Endometrium (tissue), 2 donors: ENCODE results near the gene CALML3.

Source experiments
- FAIRE-seq: peaks from 2 replicates; lab custom pipeline; 2012; peaks lifted over from hg19 to GRCh38; lab: Jason Lieb, UNC
- donor health status: control.
- donor health status: control.

Gene CALML3

DNA sequence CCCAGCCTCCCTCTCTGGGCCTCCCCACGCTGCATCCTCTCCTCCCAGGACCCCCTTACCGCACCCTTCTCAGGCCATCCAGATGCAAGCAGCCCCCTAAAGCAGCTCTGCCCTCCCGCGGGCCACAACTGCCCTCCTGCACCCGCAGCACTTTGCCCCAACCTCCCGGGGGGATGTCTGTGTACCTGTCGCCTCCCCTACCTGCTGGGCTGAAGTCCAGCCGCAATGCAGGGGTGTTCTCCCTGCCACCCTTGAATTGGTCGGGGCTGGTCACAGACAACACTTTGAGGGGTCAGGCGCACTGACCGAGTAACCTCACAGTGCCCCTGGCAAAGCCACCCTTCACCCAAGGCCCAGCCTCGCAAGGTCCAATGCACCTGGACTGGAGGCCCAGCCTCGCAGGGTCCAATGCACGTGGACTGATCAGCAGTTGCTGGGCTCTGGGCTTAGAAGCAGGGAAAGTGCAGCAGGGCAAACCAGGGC, 17.1 kb upstream of the CALML3 start:
- FAIRE-seq = no peak

DNA sequence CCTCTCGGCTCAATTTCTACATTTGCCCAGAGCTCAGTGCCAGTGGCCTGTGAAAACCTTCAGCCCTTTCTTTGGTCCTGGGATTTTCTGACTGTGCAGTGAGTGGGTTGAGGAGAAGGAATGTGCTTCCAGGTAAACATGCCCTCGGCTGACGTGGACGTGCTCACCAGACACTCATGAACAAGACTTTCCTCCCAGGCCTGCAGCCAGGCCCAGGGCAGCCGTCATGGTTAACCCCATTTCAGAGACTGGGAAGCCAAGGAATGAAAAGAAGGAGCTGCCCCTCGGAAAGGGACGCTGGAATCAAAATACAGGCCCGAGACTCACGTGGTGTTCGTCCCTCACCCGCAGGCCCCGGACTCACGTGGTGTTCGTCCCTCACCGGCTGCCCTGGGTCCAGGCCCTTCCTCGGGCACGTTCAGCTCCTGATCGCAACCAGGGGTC, 16.6 kb upstream of the CALML3 start:
- no peak for FAIRE-seq

DNA sequence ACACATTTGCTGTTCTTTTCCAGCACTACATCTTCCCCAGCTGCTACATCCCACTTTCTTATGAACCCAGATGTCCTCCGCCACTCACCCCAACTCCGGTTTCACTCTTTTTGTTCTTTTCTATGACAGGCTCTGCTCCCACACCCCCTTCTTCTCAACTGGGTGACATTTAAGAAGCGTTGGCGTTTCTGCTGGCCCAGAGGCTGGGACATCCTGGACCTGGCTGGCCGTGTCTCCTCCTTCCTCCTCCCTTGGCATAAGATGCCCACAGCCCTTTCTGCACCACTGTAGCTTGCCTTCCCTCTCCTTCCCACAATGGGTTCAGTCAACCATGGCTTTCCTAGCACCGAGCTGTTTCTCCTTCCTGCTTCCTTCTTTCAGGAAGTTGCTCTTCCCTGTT, 16.0 kb upstream of the CALML3 start:
- no peak for FAIRE-seq

DNA sequence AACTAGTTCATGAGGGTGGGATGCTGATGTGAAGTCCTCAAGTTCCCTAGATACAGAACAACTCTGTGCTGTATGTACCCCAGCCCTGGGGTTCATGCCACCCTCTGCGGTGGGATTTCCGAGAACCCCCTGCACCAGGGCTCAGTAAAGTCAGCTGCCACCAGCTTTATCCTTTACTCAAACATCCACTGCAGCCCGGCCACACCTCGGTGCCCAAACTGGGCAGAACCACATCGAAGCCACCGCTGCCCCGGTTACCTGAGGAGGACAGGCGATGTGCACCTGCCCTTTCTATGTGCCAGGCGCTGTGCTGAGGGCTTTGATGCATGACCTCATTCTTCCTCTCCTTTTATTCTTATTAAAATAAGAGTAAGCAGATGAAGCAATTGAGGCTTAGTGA, 15.5 kb upstream of the CALML3 start:
- no peak for FAIRE-seq

DNA sequence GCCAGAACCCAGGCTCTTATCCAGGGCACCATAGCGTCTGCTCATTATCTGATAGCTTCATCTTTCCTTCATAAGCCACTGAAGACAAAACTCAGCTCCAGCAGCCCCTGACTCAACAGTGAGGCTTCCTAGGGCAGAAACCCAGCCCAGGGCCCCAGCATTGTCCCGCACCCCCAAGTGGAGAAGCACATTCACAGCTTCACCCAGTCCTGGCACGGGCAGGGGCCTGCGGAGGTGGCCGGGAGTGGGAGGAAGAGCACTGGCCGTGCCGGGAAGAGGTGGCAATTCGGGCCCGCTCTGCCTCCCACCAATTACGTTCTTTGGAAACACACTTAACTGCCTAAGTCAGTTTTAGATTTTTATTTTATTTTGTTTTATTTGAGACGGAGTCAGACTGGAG, 15.1 kb upstream of the CALML3 start:
- no peak for FAIRE-seq

DNA sequence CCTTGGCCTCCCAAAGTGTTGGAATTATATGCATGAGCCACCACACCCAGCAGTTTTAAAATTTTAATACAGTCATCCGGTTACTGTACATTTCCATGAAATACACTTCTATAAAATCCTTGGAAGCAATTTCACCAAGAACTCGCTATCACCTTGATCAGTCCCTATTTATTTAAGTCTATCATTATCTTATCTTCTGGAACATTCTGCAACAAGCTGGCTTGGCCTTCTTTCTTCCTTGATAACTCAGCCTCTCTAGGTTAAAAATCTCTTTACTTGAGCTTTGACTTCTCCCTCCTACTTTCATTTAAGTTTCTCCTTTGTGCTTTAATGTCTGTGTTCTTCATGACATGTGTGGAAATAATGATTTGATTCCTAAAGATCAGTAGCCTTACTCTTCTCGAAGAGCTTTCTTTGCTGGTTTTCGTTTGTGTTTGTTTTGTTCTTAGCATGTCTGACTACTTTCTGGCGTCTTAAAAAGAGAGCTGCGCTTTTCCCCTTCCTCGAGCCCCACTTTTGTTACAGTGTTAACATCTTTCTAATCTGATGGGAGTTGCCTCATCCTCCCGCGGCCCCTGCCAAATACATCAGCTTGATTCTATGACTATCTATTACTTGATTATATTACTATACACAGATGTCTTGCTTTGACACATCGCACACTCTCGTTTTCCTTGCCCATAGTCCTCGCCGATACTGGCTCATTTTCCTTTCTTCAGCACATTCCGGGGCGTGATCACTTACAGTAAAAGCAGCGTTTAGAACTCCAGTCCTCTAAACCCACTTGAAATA, 14.3 kb upstream of the CALML3 start:
- FAIRE-seq = no peak

DNA sequence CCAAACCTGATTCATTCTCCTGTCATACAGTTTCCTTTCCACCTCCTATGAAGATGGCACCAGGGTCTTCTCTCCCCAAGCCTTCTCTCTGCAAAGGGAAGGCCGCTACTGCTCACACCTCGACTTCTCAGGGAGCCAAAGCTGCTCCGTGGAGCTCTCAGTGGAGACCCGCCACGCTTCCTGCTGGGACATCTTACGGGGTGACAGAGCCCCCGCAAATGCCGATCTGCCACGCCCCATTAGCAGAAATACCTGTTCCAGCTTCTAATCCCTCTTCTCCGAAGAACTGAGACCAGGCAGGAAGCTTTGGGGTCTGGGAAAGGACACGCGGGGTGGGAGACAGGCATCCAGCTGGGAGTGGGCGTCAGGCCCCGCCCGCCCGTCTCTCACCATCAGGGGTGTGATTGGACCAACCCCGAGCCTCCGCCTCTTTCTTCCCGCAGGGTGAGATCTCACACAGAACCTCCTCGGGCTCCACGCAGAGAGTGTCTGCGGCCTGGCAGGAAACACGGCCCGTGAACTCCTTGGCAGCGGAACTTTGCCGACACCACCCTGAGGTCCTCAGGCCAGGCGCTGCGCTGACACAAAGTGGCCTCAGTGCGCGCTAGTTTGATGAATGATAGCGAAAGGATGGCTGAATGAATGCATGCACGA, 13.4 kb upstream of the CALML3 start:
- no peak for FAIRE-seq

DNA sequence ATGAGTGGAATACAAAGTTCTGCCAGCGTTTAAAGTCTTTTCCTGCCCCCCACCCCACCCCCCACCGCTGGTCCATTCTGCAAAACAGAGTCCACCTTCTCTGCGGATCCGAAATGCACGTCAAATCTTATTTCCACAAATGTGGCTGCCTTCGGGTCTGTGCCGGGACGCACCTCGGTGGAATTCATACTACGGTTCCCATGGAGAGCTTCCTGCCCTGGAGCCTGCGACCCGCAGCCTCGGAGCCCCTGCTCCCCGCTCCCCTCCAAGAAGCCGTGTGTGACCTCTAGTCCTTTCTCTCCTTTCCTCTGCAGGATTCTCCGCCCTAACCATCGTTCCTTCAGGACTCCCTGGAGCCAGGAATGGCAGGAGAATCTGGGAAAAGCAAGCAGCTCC, 12.9 kb upstream of the CALML3 start:
- no peak for FAIRE-seq

DNA sequence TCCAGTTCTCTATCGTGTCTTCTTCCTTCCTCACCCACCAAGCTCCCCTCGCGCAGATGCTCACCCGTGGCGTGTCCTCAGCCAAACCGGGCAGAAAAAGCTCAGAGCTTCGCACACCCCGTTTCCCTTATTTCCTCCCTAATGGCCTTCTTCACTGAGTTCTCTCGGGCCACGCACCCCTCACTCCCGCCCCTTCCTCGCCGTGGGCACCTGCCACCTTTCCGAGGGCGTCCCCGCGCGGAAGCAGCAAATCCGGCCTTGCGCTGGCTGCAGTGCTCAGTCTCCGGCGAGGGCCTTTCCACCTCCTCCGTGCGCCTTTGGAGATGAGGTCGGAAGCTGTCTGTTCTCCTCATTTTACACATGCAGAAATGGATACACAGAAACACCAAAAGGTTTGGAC, 12.4 kb upstream of the CALML3 start:
- no peak for FAIRE-seq

DNA sequence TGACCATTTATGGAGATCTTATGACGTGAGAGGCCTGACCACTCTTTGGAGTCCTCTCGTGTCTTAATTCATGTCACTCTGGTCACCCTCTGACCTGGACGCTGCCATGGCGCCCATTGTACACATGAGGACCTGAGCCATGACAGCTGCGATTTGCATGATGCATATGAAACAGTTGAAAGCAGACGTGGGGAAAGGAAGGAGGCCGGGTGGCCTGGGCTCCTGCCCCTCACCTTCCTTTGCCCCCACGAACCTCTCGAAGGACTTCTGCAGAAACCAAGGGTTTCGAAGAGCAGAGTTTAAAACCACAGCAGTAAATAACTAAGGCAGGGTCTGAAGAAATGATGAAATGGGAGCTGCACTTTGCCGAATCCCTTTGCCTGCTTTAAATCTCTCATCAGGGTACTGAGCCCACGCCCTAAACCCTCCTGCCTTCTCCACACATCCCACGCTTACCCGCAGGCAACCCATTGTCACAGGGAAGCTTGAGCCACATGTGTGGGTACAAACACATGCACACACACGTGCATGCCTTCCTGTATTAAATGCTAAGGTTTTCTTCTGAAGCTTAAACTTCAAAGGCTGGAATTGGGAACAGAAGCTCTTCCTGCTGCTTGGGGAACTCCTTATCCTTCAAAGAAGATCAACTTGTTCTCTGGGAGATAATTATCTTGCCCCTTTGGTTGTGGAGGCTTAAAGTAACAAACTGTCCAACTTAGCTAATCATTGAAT, 11.7 kb upstream of the CALML3 start:
- no peak for FAIRE-seq

DNA sequence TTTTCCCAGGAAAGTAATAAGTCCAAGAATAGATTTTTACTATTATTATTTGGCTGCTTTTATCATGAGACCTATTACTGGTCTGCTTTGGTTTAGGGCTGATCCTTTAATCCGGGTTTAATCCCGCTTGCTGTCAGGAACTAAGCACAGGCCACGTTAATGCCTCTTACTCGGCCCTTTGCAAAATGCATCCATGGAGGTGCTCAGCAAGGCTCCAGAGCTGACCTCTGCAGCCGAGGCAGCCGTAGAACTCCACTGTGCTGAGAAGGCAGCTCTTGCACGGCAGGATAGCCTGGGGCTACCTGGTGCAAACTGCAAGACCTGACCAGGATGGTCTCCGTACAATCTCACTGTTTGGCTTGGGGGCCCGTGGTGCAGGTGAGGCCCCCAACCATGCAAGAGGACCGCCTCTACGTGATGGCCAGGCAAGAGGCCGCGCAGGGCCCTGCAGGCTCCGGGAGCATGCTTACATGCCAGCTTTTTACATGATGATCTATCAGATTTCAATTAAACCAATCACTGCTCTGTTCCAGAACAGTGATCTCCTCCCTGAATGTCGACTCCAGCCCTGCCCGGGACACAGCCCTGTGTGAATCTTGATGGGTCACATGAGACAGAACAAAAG, 10.4 kb upstream of the CALML3 start:
- no peak for FAIRE-seq

DNA sequence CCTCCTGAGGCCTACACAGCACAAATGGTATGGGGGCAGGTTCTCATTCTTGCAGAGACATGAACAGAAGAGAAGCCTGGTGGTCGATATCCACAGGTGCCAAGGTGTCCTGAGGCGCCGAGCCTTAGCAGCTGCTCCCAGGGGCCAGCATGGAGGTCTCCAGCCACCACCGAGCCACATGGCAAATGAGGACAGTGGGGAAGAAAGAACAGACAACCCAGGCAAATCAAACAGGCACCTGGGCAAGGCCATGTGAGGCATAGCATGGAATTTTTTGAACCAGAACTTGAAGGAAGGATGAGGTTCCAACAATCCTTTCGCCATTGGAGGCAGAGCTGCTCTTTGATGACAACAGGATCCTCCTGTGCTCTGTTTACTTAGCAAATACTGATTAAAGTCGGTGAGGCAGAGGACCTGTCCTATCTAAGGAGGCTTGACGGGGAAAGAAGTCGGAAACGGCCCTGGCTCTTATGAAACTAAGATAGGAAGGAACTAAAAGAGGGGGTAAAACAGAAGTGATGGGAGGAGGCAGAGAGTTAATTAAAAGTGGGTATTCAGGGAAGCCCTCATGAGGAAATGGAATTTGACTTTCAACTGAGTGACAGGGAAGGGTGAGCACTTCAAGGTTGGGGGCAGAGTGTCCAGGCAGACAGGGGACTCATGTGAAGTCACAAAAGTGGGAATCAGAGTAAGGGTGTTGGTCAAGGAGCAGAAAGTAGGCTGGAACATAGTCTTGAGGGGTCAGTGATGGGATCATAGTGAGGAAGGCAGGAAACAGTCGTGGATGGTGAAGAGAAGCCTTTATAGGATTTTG, 8.6 kb upstream of the CALML3 start:
- FAIRE-seq = no peak

DNA sequence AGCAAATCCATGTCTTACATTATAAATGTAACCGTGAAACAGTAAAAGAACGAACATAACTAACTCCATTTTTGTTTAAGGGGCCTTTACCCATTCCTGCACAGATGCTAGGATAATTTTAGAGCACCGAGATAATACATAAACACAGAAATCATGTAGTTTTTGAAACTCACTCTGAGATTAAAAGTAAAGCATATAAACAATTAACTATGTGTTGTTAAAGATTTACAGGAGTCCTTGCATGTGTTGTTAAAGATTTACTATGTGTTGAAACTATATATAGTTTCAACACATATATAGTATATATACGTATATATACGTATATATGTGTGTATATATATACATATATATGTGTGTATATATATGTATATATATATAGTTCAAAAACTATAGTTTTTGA, 7.2 kb upstream of the CALML3 start:
- FAIRE-seq = no peak

DNA sequence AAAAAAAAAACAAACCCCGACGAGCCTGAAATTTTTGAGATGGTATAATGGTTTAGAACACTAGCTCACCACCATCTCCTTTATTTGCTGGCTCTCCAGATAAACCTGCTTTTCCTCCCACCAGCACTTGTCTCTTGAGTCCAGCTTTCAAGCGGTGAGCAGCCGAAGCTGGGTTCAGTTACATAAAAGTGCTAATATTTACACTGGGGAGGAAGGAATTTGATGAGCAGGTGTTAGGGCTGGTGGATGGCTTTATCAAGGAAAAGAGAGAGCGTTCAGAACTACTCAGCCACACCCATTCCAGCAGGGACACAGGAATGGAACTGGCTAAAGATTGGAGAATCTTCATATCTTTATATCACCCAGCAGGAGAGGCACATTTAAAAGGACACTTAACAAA, 6.6 kb upstream of the CALML3 start:
- FAIRE-seq = no peak

DNA sequence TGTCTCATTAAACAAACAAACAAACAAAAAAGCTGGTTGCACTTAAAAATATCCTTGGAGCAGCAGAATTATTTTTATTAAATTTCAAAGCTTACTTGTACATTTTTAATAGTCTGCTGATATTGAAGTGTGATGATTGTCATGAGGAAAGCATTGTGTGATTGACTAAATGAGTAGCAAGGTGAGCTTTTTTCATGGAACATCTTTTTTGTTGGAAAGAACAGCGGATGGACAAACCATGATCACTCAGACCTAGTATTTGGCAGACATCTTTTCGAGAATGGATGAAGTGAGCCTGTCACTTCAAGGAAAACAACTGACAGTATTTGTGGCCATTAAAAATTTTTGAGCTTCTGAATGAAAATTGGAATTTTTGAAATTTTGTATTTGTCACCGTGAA, 5.7 kb upstream of the CALML3 start:
- FAIRE-seq = no peak

DNA sequence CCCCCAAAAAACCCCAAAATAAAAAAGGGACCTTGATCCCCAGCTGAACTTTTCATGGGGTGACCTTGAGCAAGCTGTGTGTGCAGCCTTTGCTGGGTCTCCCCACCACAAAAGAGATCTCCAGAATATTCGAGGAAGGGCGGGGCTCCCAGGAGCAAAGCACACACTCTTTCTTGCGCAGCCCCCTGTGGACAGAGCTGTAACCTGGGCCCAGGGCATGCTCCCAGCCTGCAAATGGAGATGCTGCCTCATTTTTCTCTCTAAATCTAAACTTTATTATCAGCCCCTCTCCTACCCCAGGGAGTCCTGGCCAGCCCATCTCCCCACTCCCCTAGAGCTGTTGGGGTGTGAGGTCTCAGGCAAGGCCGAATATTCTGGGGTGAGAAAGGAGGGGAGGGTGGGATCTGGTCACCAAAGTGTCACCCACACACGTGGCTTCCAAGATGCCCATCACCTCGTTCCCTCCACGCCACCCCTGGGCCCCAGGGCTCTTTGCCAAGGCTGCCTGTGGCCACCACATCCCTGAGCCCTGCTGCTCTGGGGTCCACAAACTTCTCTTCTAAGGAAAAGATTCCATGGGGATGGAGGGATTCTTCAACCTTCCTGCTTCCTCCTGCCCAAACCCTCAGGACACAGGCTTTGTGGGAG, 1.7 kb upstream of the CALML3 start:
- no peak for FAIRE-seq

DNA sequence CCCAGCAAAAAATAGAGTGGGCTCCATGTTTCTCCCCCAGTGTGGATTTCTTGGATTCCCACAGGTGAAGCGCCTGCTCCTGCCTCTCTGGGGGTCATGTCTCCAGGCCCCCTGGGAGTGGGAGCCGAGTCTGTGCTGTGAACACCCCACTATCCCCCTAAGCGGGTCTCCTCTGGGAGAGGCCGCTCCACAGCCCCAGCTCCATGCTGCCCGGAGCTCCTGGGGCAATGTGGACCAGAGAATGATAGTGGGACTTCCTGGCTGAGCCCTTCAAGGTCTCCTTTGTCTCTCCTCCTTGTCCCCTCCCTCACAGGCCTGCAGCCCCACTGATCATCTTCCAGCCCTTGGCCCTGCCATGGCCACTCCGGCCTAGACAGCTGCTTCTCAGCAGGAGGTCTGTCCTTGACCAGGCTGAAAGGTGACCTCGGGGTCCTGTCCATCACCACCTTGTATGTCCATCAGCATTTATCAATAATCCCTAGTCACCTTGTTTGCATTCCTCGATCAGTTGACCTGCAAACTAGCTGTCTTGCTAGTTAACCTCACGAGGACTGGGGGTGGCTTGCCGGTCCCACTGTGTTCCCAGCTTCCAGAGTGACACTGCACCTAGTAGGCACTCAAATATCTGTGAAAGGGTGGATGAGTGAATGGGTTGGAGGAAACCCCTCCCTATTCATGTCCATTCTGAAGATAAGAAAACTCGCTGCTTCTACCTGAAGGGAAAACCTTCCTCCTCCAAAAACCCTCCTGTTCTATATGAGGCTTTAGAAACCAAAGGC, 776 bp upstream of the CALML3 start:
- FAIRE-seq = no peak

DNA sequence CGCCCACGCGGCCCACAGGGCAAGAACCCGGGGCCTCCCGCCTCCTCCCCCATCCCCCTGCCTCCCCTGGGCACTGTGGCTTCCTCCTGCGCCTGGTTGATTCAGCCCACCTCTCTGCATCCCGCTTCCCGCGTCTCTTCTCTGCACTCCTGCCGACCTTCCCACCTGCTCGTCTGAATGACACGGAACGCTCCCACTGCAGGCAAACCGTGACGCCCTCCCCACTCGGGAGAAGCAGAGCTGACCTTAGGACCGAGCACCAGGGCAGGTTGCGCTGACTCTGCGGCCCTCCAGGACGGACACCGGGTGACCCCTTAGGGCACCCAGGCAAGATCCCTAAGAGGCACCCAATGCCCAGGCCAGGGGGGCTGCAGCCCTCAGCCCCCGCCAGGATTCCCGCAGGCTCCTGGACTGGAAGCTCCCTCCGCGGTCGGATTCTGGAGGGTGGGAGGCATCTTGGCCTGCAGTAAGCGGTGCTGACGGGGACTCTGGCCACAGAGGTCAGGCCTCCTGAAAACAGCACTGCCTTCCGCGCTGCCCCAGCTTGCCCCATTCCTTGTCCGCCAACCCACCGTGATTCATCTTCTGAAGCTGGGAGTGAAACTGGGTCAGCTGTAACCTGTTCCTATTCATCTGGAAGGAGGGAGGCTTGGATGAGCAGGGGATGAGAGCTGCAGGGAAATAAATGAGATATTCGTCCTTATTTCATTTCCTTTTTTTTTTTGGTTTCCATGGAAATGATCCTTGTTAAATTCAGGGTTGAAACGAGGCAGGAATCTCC, 990 bp downstream of the CALML3 start:
- FAIRE-seq = no peak

DNA sequence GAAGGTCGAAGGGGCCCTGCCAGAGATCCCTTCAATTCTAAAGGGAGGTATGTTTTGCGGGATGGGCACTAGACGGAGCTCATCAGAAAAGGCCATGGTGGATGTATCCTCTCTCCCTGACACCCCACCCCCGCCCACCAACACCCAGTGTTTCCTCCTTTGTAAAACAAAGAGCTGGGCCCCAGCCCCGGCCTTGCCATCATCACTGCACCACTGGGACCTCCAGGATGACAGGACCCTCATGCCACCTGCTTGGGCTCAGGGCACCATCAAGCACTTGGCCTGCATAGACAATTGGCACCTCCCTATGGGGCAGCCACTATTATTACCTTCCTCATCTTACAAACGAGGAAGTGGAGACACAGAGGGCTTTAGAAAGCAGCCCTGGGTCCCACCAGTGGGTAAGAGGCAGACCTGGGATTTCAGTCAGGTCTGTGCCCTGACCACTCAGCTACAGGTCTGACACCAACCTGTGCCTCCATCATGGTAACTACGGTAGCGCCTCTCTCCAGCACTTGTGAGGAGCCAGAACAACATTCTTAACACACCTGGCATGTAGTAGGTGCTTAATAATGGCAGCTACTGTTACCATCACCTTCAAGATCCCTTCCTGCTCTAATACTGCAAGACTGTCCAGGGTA, 2.0 kb downstream of the CALML3 start:
- no peak for FAIRE-seq
